BLaER1 treated with 17β-estradiol and CSF1 and Interleukin-3, amounts not matched to agents 10 nM and 100 nM (cell line): ENCODE measurements around the gene SHISAL1.

ENCODE experiments used
- H3K27ac ChIP-seq, 11 experiments: shearing (Covaris generic); formaldehyde crosslinking; 2 replicates each; pipeline ENCODE4 v1.8.1; 2022
- H3K27me3 ChIP-seq, 11 experiments: shearing (Covaris generic); formaldehyde crosslinking; 2 replicates each; pipeline ENCODE4 v1.8.1; 2022
- H3K36me3 ChIP-seq, 11 experiments: shearing (Covaris generic); formaldehyde crosslinking; 2 replicates each; pipeline ENCODE4 v1.8.1; 2022
- H3K4me1 ChIP-seq, 10 experiments: shearing (Covaris generic); formaldehyde crosslinking; 2 replicates each; pipeline ENCODE4 v1.8.1; 2022
- H3K4me2 ChIP-seq, 11 experiments: shearing (Covaris generic); formaldehyde crosslinking; 2 replicates each; pipeline ENCODE4 v1.8.1; 2022
- H3K4me3 ChIP-seq, 10 experiments: shearing (Covaris generic); formaldehyde crosslinking; 2 replicates each; pipeline ENCODE4 v1.8.1; 2022
- H3K9ac ChIP-seq, 11 experiments: shearing (Covaris generic); formaldehyde crosslinking; 2 replicates each; pipeline ENCODE4 v1.8.1; 2022
- H3K9me3 ChIP-seq, 11 experiments: shearing (Covaris generic); formaldehyde crosslinking; replicated peaks in 1 of 11; 2 replicates each; pipeline ENCODE4 v1.8.1; 2022
- H4K20me1 ChIP-seq, 11 experiments: shearing (Covaris generic); formaldehyde crosslinking; 2 replicates each; pipeline ENCODE4 v1.8.1; 2022
- Cebpa-rat ChIP-seq, 11 experiments: shearing (Covaris generic); IDR thresholded peaks; 2 replicates each; pipeline ENCODE4 v1.8.1; 2022

SHISAL1 gene

DNA sequence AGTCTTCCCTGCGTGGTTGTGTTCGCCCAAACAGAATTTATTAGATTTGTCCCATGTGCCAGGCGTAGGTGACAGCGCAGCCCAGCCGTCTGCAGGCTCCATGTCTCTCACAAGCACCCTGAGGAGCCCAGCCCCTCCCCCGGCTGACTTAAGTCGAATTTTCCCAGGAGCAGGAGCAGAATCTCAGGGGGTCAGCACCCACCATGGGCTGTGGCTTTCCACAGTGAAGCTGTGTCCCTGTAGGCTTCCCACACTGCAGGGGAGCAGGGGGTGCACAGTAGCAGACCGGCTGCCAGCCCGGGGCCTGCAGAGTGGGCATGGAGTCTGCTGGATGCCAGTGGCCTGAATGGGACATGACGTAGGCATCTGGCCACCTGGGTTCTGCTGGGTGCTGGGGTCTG lies 116.0 kb downstream of the SHISAL1 start:
- Histone ChIP-seq H4K20me1 (peaks cover 17 to 93% (median 65%) of the 10 kb centered on the region in 11 experiments; a peak in 20 of 22 replicates), H3K4me3 (no peak overlapping the region), H3K36me3 (peaks cover 0 to 88% (median 35%) of the 10 kb centered on the region in 11 experiments; a peak in 14 of 22 replicates), H3K4me2 (peak overlapping the region in 4 of 11 experiments; percentile 75 to 82 (median 79); a peak in 6 of 22 replicates), H3K9ac (no peak overlapping the region), H3K9me3 (peaks cover 0 to 7% (median 0%) of the 10 kb centered on the region in 11 experiments; a peak in 1 of 22 replicates), H3K4me1 (peaks cover 30 to 79% (median 71%) of the 10 kb centered on the region in 10 experiments), H3K27me3 (peaks cover 0 to 23% (median 12%) of the 10 kb centered on the region in 11 experiments; a peak in 12 of 22 replicates), H3K27ac (no peak overlapping the region)
- no peak for TF ChIP-seq Cebpa-rat (IDR thresholded peaks at IDR 0.05)

GRCh38 chr22:44196241-44196640 lies 116.5 kb downstream of the SHISAL1 start:
- Histone ChIP-seq H3K27ac (no peak overlapping the region), H3K36me3 (peaks cover 0 to 85% (median 34%) of the 10 kb centered on the region in 11 experiments; a peak in 14 of 22 replicates), H3K4me2 (peak overlapping the region in 7 of 11 experiments; percentile 74 to 90 (median 79); a peak in 13 of 22 replicates), H3K4me1 (peaks cover 35 to 79% (median 75%) of the 10 kb centered on the region in 10 experiments), H3K4me3 (no peak overlapping the region), H3K27me3 (peaks cover 0 to 23% (median 12%) of the 10 kb centered on the region in 11 experiments; a peak in 11 of 22 replicates), H4K20me1 (peaks cover 17 to 93% (median 63%) of the 10 kb centered on the region in 11 experiments; a peak in 20 of 22 replicates), H3K9me3 (peaks cover 0 to 7% (median 0%) of the 10 kb centered on the region in 11 experiments; a peak in 1 of 22 replicates), H3K9ac (no peak overlapping the region)
- TF ChIP-seq Cebpa-rat (IDR thresholded peaks at IDR 0.05) = no peak

- no peak overlapping the region for H3K27ac ChIP-seq
- no peak for TF ChIP-seq Cebpa-rat (IDR thresholded peaks at IDR 0.05)
- peak overlapping the region in 8 of 11 experiments; percentile 74 to 90 (median 79); a peak in 16 of 22 replicates for H3K4me2 ChIP-seq
- H3K4me1 ChIP-seq = peaks cover 35 to 79% (median 75%) of the 10 kb centered on the region in 10 experiments
- H3K27me3 ChIP-seq = peaks cover 0 to 29% (median 9%) of the 10 kb centered on the region in 11 experiments; a peak in 15 of 22 replicates
- peaks cover 14 to 93% (median 62%) of the 10 kb centered on the region in 11 experiments; a peak in 19 of 22 replicates for H4K20me1 ChIP-seq
- peaks cover 0 to 75% (median 29%) of the 10 kb centered on the region in 11 experiments; a peak in 14 of 22 replicates for H3K36me3 ChIP-seq
- H3K4me3 ChIP-seq = no peak overlapping the region
- no peak overlapping the region for H3K9ac ChIP-seq
- H3K9me3 ChIP-seq = peaks cover 0 to 7% (median 0%) of the 10 kb centered on the region in 11 experiments; a peak in 1 of 22 replicates
These were observed 117.4 kb downstream of the SHISAL1 start for GRCh38 chr22:44195189-44195871.

DNA sequence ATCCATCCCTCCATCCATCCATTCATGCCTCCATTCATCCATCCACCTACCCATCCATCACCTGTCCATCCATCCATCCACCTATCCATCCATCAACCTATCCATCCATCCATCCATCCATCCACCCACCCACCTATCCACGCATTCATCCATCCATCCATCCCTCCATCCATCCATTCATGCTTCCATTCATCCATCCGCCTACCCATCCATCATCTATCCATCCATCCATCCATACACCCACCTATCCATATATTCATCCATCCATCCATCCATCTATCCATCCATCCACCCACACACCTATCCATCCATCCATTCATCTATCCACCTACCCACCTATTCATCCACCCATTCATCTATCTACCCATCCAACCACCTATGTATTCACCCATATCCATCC lies 118.2 kb downstream of the SHISAL1 start:
- H3K27ac ChIP-seq = no peak overlapping the region
- peaks cover 0 to 7% (median 0%) of the 10 kb centered on the region in 11 experiments; a peak in 1 of 22 replicates for H3K9me3 ChIP-seq
- H3K4me1 ChIP-seq = peaks cover 34 to 79% (median 74%) of the 10 kb centered on the region in 10 experiments
- no peak overlapping the region for H3K4me3 ChIP-seq
- H3K9ac ChIP-seq = no peak overlapping the region
- H3K4me2 ChIP-seq = peak overlapping the region in 8 of 11 experiments; percentile 74 to 90 (median 79); a peak in 15 of 22 replicates
- H3K36me3 ChIP-seq = peaks cover 0 to 68% (median 22%) of the 10 kb centered on the region in 11 experiments; a peak in 14 of 22 replicates
- peaks cover 0 to 36% (median 14%) of the 10 kb centered on the region in 11 experiments; a peak in 15 of 22 replicates for H3K27me3 ChIP-seq
- H4K20me1 ChIP-seq = peaks cover 6 to 93% (median 59%) of the 10 kb centered on the region in 11 experiments; a peak in 18 of 22 replicates
- TF ChIP-seq Cebpa-rat (IDR thresholded peaks at IDR 0.05) = no peak
